Brain microvascular endothelial cell (primary cell): ENCODE results near the gene CALU.

Experiments
- DNase-seq: peaks from one replicate; pipeline ENCODE4 v3.0.0-alpha.2; 2020
- H3K27ac ChIP-seq: fragments of 250-450 bp; sonication (Bioruptor Pico); 2 replicates; pipeline ENCODE4 v1.5.1; 2020; ENCODE audit warnings: mild to moderate bottlenecking, moderate library complexity
- H3K27me3 ChIP-seq: fragments of 250-450 bp; sonication (Bioruptor Pico); replicated peaks from 2 replicates; pipeline ENCODE4 v1.5.1; 2020; ENCODE audit warnings: mild to moderate bottlenecking
- H3K36me3 ChIP-seq: fragments of 250-450 bp; sonication (Bioruptor Pico); replicated peaks from 2 replicates; pipeline ENCODE4 v1.5.1; 2020; ENCODE audit warnings: mild to moderate bottlenecking
- H3K4me3 ChIP-seq: 2 replicates; pipeline ENCODE4 v1.5.1; 2011; ENCODE audit warnings: low read depth, mild to moderate bottlenecking, control low read depth, low read length, moderate library complexity
- CTCF ChIP-seq: IDR thresholded peaks from 2 replicates; pipeline ENCODE4 v1.5.1; 2011; ENCODE audit warnings: low read depth, mild to moderate bottlenecking, moderate library complexity, low read length, control low read depth, inconsistent platforms; ENCODE audit errors: missing control alignments
- in situ Hi-C: cut with HindIII; loops from 2 replicates; pipeline ENCODE4 v1.10.0; 2017; ENCODE audit warnings: low sequenced_read_pairs, low pct_ligation_motif_present

Gene CALU

GRCh38 chr7:128818694-128819093, 79.5 kb downstream of the CALU start:
- no peaks in the 10 kb centered on the region for H3K36me3 ChIP-seq
- H3K27ac ChIP-seq = no peak overlapping the region
- no peak for TF ChIP-seq CTCF
- no peak for DNase-seq
- H3K4me3 ChIP-seq = no peak overlapping the region
- H3K27me3 ChIP-seq = no peaks in the 10 kb centered on the region
- in situ Hi-C loops = no loop called here
